ENCODE data around the gene PRDM5. TPM values are rescaled to one million over a fixed set of nuclear protein-coding genes. Genes with fewer than 3 reads are reported as not detected.

Gene PRDM5
- polyA plus RNA-seq, 1 donor (not counting 4 experiments of a cell fraction or from before 2014, with no cell fraction given): 3.6 TPM

GRCh38 chr4:120733054-120733453 lies 189.5 kb downstream of the PRDM5 start:
- H3K27me3 ChIP-seq (ENCODE audit: control insufficient read depth, extremely low read depth, insufficient read depth, low read length): no peaks in the 10 kb centered on the region
- H2AFZ ChIP-seq (ENCODE audit: control insufficient read depth, low read length): no peak overlapping the region
- H3K4me1 ChIP-seq (ENCODE audit: control insufficient read depth, extremely low read depth, insufficient read depth, low read length): no peaks in the 10 kb centered on the region
- no peak overlapping the region for H3K27ac ChIP-seq (ENCODE audit: control insufficient read depth, insufficient read depth, low read length)
- H4K20me1 ChIP-seq (ENCODE audit: control insufficient read depth, extremely low read depth, insufficient read depth, low read length): no peaks in the 10 kb centered on the region
- TF ChIP-seq CTCF (optimal IDR thresholded peaks at IDR 0.05 in 1 of 3, IDR thresholded peaks at IDR 0.05 in 1 of 3, conservative IDR thresholded peaks at IDR 0.05 in 1 of 3; ENCODE audit: extremely low read depth in 1 of 3, insufficient read depth in 2 of 3, low read length in 3 of 3) (no peak), EZH2 (IDR thresholded peaks at IDR 0.05; ENCODE audit: low read length) (no peak)
- FAIRE-seq (no peak), DNase-seq (ENCODE audit: low read depth, low spot score) (no peak)
- H3K4me3 ChIP-seq (ENCODE audit: control insufficient read depth in 2 of 3, extremely low read depth in 1 of 3, insufficient read depth in 2 of 3, low read depth in 1 of 3, low read length in 3 of 3): no peak overlapping the region
- no peaks in the 10 kb centered on the region for H3K9me3 ChIP-seq (ENCODE audit: control insufficient read depth, low read depth, low read length)
- H3K9me1 ChIP-seq (ENCODE audit: control insufficient read depth, extremely low read depth, insufficient read depth, low read length): no peaks in the 10 kb centered on the region
- H3K79me2 ChIP-seq (ENCODE audit: control insufficient read depth, insufficient read depth, low read length): no peaks in the 10 kb centered on the region
- dilution Hi-C loops (cut with MboI; ENCODE audit: extremely low pct_ligation_motif_present, low sequenced_read_pairs): no loop called here
- no peaks in the 10 kb centered on the region for H3K36me3 ChIP-seq (ENCODE audit: control insufficient read depth in 2 of 2, extremely low read depth in 1 of 2, insufficient read depth in 2 of 2, low read length in 2 of 2)
- H3K9ac ChIP-seq (ENCODE audit: control insufficient read depth, extremely low read depth, insufficient read depth, low read length): no peak overlapping the region
- no peak overlapping the region for H3K4me2 ChIP-seq (ENCODE audit: control insufficient read depth, extremely low read depth, insufficient read depth, low read depth, low read length)

- no peak for TF ChIP-seq CTCF (optimal IDR thresholded peaks at IDR 0.05 in 1 of 3, IDR thresholded peaks at IDR 0.05 in 1 of 3, conservative IDR thresholded peaks at IDR 0.05 in 1 of 3; ENCODE audit: extremely low read depth in 1 of 3, insufficient read depth in 2 of 3, low read length in 3 of 3)
- TF ChIP-seq EZH2 (IDR thresholded peaks at IDR 0.05; ENCODE audit: low read length): no peak
- Histone ChIP-seq H3K4me3 (ENCODE audit: control insufficient read depth in 2 of 3, extremely low read depth in 1 of 3, insufficient read depth in 2 of 3, low read depth in 1 of 3, low read length in 3 of 3) (no peak overlapping the region), H3K9ac (ENCODE audit: control insufficient read depth, extremely low read depth, insufficient read depth, low read length) (no peak overlapping the region), H3K36me3 (ENCODE audit: control insufficient read depth in 2 of 2, extremely low read depth in 1 of 2, insufficient read depth in 2 of 2, low read length in 2 of 2) (no peaks in the 10 kb centered on the region), H2AFZ (ENCODE audit: control insufficient read depth, low read length) (no peak overlapping the region), H3K27me3 (ENCODE audit: control insufficient read depth, extremely low read depth, insufficient read depth, low read length) (no peaks in the 10 kb centered on the region), H3K79me2 (ENCODE audit: control insufficient read depth, insufficient read depth, low read length) (no peaks in the 10 kb centered on the region), H3K9me3 (ENCODE audit: control insufficient read depth, low read depth, low read length) (no peaks in the 10 kb centered on the region), H3K9me1 (ENCODE audit: control insufficient read depth, extremely low read depth, insufficient read depth, low read length) (no peaks in the 10 kb centered on the region), H3K27ac (ENCODE audit: control insufficient read depth, insufficient read depth, low read length) (no peak overlapping the region), H3K4me2 (ENCODE audit: control insufficient read depth, extremely low read depth, insufficient read depth, low read depth, low read length) (no peak overlapping the region), H3K4me1 (ENCODE audit: control insufficient read depth, extremely low read depth, insufficient read depth, low read length) (no peaks in the 10 kb centered on the region), H4K20me1 (ENCODE audit: control insufficient read depth, extremely low read depth, insufficient read depth, low read length) (no peaks in the 10 kb centered on the region)
- dilution Hi-C loops (cut with MboI; ENCODE audit: extremely low pct_ligation_motif_present, low sequenced_read_pairs): no loop called here
- no peak for FAIRE-seq
- no peak for DNase-seq (ENCODE audit: low read depth, low spot score)
Measured at GRCh38 chr4:120731561-120731960, 191.0 kb downstream of the PRDM5 start.

Measured in keratinocyte (primary cell).